ENCODE data around the gene NRXN3. TPM values are rescaled to one million over a fixed set of nuclear protein-coding genes. Genes with fewer than 3 reads are reported as not detected.

NRXN3 gene
- total RNA-seq, 1 experiment from 2014 or later = not detected

- H3K4me1 ChIP-seq (ENCODE audit: control insufficient read depth in 1 of 2, insufficient read depth in 2 of 2, low read length in 2 of 2) = no peaks in the 10 kb centered on the region
- ChIA-PET RAD21 (ENCODE audit: low non-redundant PET in 1 of 2, low total read pairs in 2 of 2, uncharacterized antibody in 2 of 2, unreplicated experiment in 2 of 2) (no interaction called here), POLR2A (no interaction called here), CTCF (no interaction called here)
- H3K9me3 ChIP-seq (ENCODE audit: control insufficient read depth in 1 of 2, insufficient read depth in 1 of 2, low read depth in 1 of 2, low read length in 2 of 2) = peaks cover 0 to 3% of the 10 kb centered on the region in 2 experiments; a peak in 2 of 4 replicates
- no peaks in the 10 kb centered on the region for H3K79me2 ChIP-seq (ENCODE audit: insufficient read depth, low read length)
- no peak overlapping the region for H2AFZ ChIP-seq (ENCODE audit: low read depth, low read length, poor library complexity, severe bottlenecking)
- no peak overlapping the region for H3K4me3 ChIP-seq (replicated peaks in 1 of 2; ENCODE audit: low read depth in 1 of 2, low read length in 2 of 2)
- no peak for TF ChIP-seq POLR2AphosphoS5 (IDR thresholded peaks at IDR 0.05; ENCODE audit: low read depth, low read length)
- TF ChIP-seq, protein P1, sequence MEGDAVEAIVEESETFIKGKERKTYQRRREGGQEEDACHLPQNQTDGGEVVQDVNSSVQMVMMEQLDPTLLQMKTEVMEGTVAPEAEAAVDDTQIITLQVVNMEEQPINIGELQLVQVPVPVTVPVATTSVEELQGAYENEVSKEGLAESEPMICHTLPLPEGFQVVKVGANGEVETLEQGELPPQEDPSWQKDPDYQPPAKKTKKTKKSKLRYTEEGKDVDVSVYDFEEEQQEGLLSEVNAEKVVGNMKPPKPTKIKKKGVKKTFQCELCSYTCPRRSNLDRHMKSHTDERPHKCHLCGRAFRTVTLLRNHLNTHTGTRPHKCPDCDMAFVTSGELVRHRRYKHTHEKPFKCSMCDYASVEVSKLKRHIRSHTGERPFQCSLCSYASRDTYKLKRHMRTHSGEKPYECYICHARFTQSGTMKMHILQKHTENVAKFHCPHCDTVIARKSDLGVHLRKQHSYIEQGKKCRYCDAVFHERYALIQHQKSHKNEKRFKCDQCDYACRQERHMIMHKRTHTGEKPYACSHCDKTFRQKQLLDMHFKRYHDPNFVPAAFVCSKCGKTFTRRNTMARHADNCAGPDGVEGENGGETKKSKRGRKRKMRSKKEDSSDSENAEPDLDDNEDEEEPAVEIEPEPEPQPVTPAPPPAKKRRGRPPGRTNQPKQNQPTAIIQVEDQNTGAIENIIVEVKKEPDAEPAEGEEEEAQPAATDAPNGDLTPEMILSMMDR (IDR thresholded peaks at IDR 0.05 in 2 of 3, conservative IDR thresholded peaks at IDR 0.05 in 1 of 3; ENCODE audit: borderline replicate concordance in 1 of 3, insufficient read depth in 1 of 3, low read depth in 2 of 3, low read length in 2 of 3) = no peak
- TF ChIP-seq YY1 (IDR thresholded peaks at IDR 0.05; ENCODE audit: extremely low read depth, insufficient replicate concordance, low read depth, low read length) = no peak
- TF ChIP-seq ZBTB33 (IDR thresholded peaks at IDR 0.05; ENCODE audit: extremely low read depth, insufficient replicate concordance, low read length) = no peak
- no peak for TF ChIP-seq EZH2phosphoT487 (IDR thresholded peaks at IDR 0.05; ENCODE audit: borderline replicate concordance)
- no peak for TF ChIP-seq ZNF274 (IDR thresholded peaks at IDR 0.05; ENCODE audit: low read depth, low read length)
- no peak for TF ChIP-seq FOSL1 (IDR thresholded peaks at IDR 0.05; ENCODE audit: low read depth)
- TF ChIP-seq, protein P2, sequence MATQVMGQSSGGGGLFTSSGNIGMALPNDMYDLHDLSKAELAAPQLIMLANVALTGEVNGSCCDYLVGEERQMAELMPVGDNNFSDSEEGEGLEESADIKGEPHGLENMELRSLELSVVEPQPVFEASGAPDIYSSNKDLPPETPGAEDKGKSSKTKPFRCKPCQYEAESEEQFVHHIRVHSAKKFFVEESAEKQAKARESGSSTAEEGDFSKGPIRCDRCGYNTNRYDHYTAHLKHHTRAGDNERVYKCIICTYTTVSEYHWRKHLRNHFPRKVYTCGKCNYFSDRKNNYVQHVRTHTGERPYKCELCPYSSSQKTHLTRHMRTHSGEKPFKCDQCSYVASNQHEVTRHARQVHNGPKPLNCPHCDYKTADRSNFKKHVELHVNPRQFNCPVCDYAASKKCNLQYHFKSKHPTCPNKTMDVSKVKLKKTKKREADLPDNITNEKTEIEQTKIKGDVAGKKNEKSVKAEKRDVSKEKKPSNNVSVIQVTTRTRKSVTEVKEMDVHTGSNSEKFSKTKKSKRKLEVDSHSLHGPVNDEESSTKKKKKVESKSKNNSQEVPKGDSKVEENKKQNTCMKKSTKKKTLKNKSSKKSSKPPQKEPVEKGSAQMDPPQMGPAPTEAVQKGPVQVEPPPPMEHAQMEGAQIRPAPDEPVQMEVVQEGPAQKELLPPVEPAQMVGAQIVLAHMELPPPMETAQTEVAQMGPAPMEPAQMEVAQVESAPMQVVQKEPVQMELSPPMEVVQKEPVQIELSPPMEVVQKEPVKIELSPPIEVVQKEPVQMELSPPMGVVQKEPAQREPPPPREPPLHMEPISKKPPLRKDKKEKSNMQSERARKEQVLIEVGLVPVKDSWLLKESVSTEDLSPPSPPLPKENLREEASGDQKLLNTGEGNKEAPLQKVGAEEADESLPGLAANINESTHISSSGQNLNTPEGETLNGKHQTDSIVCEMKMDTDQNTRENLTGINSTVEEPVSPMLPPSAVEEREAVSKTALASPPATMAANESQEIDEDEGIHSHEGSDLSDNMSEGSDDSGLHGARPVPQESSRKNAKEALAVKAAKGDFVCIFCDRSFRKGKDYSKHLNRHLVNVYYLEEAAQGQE (IDR thresholded peaks at IDR 0.05; ENCODE audit: low read depth) = no peak
- TF ChIP-seq SP1 (IDR thresholded peaks at IDR 0.05; ENCODE audit: low read depth) = no peak
- TF ChIP-seq, protein P3, sequence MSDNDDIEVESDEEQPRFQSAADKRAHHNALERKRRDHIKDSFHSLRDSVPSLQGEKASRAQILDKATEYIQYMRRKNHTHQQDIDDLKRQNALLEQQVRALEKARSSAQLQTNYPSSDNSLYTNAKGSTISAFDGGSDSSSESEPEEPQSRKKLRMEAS (IDR thresholded peaks at IDR 0.05) = no peak
- no peak for TF ChIP-seq SIN3A (IDR thresholded peaks at IDR 0.05; ENCODE audit: low read depth)
- TF ChIP-seq TCF7L2 (IDR thresholded peaks at IDR 0.05; ENCODE audit: borderline replicate concordance, extremely low read depth, insufficient read depth, insufficient read length) = no peak
- TF ChIP-seq CBX3 (IDR thresholded peaks at IDR 0.05; ENCODE audit: low read depth) = no peak
- ATAC-seq (no peak), DNase-seq (ENCODE audit: low read depth, low spot score) (no peak)
- no peaks in the 10 kb centered on the region for H3K9me2 ChIP-seq (ENCODE audit: insufficient read depth)
- H3K36me3 ChIP-seq (ENCODE audit: control insufficient read depth in 1 of 2, insufficient read depth in 2 of 2, low read length in 2 of 2) = no peaks in the 10 kb centered on the region
- H3K27me3 ChIP-seq (ENCODE audit: insufficient read depth, low read length) = no peaks in the 10 kb centered on the region
- no TSS peak for BruUV-seq (replicated peaks)
- H4K20me1 ChIP-seq (ENCODE audit: insufficient read depth) = no peaks in the 10 kb centered on the region
- intact Hi-C loops (cut with micrococcal nuclease) = no loop called here
- H3K27ac ChIP-seq (ENCODE audit: low read depth, low read length) = no peak overlapping the region
- no peak overlapping the region for H3K9ac ChIP-seq (ENCODE audit: low read length)
- no peak overlapping the region for H3K4me2 ChIP-seq (ENCODE audit: low read length)
Observed at GRCh38 chr14:78790271-78790670, 620.1 kb downstream of the NRXN3 start.

Measured in HCT116 (cell line).